Stimulated activated CD4-positive, alpha-beta T cell treated with anti-CD3 and anti-CD28 coated beads, Interleukin-2, amount 100 ng/mL, for 4 hours (primary cell): ENCODE data around the gene NANS.
"Not testable (repeated sequence)": the region's sequence is repeated elsewhere in the genome, so short reads cannot be mapped to it uniquely, and the experiment has no call there.

Experiments used
- DNase-seq: peaks from one replicate; pipeline ENCODE4 v3.0.0-alpha.2; 2020; ENCODE audit warnings: low read depth

Gene NANS

DNA sequence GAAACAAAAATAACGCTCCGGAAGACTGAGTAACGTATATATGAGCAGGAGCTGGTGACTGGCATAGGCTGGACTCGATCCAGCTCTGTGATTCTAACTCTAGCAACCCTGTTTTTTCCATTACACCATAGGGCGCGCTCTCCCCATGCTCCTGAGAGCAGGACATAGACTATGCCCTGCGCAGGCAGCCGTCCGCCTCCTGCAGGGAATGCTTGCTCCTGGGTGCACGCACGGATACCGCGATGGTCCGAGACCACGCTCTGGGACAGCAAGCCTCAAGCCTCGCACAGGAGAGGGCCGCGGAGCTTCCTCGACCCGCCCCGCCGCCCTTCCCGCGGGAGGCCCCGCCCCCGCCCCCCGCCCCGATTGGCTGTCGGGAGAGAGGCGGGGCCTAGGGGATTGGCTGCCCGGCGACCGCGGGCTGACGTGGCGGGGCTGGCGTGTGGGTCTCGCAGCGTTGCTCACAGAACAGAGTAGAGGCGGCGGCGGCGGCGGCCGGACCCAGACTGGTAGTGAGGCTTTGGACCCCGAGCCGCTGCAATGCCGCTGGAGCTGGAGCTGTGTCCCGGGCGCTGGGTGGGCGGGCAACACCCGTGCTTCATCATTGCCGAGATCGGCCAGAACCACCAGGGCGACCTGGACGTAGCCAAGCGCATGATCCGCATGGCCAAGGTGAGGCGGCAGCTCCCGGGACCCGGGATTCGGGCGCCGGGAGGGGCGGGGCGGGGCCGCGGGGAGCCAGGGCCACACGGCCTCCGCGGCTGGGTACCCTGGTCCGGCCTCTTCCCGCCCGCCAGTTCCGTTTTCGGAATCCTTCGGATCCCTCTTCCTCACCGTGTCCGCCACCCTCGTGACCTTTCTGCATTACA, at the start of gene NANS:
Gene NANS (plus strand): TSS at position 464 of the 869 bp plus-strand sequence. CDS start 77 bp downstream, at position 541.
- DNase-seq: peak; percentile 89

DNA sequence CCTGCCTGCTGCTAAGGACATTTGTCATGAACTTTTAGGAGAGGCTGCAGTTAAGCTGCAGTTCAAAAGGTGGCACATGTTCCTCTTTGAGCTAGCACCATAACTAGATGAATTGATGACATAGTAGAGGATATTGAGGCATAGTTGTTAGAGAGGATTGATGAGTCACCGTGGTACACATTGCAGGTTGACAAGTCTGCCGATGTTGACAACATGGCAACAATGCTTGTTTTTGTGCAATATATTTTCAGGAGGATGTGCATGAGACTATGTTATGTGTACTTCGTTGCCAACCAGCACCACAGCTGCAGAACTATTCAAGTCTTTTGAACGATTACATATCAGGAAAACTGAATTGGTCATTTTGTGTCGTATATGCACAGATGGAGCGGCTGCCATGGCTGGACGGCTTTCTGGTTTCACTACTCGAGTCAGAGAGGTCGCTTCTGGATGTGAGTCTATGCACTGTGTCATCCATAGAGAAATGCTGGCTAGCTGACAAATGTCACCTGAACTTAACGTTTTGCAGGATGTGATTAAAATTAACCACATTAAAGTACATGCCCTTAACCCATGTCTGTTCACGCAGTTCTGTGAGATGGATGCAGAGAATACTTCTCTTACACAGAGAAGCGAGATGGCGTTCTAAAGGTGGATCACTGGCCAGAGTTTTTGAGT, 49.1 kb upstream of the NANS start:
- no peak for DNase-seq

DNA sequence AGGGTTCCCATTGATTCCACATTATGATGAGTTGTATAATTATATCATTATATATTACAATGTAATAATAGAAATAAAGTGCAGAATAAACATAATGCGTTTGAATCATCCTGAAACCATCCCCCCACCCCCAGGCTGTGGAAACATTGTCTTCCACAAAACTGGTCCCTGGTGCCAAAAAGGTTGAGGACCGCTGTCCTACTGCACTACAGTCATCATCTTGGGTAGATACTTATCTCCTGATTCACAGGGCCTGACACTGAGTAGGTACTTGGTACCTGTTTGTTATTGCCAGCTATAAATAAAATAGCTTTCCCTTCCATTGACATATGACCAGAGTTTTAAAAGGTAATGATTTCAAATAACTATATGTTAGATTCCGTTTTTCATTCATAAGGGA, 47.8 kb upstream of the NANS start:
- DNase-seq: no peak

GRCh38 chr9:98009437-98009836, 47.1 kb upstream of the NANS start:
- DNase-seq: no peak

GRCh38 chr9:98009936-98010335, 46.6 kb upstream of the NANS start:
- no peak for DNase-seq

DNA sequence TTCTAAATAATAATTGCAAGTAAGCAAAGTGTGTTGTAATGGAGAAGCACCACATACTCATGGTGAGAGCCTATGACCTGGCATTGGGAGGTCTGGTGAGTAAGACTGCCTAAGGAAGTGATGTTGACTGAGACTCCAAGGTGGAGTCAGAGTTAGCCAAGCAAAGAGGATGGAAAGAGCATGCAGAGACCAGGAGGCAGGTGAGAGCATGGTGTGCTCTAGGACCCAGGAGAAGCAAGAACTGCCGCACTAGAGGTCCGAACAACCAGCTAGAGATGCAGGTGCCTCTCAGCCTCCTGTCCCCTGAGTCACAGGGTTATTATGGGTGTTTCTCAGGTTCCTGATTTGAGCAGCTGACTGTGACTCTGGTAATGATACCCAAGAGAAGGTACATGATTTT, 46.1 kb upstream of the NANS start:
- no peak for DNase-seq

GRCh38 chr9:98011122-98011521, 45.4 kb upstream of the NANS start:
- DNase-seq: no peak

DNA sequence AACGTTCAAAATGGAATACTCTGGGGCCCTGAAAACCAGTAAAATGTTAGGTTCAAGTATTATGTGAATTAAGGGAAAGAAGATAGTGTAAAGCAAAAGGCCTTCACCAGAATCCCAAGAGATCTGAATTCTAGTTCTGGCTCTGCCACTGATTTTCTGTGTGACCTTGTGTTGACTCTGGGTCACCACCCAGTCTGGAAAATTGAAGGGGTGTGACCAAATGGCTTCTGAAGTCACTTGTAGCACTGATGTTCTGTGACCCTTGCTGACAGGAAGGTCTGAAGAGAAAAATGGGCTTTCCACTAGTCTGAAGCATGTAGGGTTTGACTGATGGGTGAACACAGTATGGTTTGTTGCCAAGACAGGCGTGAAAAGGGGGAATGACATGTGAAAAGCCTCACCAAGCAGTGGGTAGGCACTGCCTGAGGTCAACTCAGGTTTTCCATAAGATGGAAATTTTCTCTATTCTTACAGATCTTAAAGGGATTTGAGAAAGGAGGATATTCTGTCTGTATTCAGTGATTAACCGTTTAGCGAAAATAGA, 40.3 kb upstream of the NANS start:
- no peak for DNase-seq

DNA sequence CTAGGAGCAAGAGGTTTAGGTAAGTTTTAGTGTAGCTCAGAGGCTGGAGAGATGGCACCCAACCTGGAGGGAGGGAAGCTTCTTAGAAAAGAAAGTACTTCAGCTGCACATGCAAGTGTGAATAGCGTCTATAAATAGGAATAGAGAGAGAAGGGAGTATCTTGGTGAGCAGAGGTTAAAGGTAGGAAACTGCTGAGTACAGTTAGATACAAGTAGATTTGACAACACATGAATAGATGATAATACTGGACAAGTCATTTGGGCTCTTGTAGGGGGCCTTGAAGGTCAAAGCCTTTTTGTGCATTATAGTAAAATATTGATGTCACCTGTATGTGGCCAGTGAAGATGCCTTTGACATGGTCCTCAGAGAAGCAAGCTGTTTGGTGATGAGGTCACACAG, 39.2 kb upstream of the NANS start:
- no peak for DNase-seq

GRCh38 chr9:98018347-98018746, 38.2 kb upstream of the NANS start:
- no peak for DNase-seq

DNA sequence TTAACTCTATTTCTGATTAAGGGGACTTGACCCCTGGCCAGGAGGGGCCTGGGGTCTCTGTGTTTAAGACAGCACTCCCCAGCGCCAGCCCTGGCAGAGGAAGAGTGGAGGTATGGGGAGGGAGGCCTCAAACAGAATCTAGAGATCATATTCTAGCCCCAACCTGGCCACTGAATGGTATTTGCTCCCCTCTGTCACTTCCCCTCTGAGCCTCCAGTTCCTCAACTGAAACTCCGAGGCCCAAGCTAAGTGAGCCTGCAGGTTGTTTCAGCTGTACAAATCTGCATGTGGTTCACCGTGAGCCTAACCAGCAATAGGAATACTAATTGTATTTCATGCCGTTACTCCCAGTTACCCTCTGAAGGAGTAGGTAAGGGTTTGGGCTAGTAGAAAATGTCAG, 37.4 kb upstream of the NANS start:
- DNase-seq: no peak

GRCh38 chr9:98019869-98020268, 36.7 kb upstream of the NANS start:
- not testable (repeated sequence) for DNase-seq

- DNase-seq: no peak
Observed at GRCh38 chr9:98020476-98021145, 35.9 kb upstream of the NANS start.

DNA sequence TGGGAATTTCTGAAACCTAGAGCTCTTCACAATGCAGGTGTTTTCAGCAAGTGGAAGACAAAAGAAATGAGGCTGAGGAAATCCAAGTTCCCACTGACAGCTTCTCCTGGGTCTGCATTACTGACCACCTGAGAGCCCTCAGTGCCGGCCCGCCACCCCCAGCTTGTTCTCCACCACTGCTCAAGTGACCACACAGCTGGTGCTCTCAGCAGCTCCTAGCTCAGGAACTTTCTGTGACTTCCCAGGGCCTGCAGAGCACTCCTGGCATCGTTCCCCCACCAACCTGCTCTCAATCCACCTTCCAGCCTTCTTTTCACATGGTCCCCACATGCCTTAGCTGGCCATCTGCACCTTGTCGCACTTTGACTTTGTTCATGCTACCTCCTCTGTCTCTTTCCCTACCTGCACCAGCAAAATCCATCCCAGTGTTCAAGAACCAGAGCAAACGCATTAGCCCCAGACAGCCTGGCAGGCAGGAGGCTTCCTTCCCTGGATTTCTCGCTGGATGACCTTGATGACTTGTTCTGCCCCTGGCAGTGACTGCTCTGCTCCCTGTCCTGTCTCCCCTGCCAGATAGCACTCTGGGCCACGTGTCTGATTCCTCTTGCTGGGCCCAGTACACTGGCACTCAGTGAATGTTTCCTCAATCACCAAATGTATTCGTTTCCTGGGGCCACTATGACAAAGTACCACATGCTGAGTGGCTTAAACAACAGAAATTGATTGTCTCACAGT, 35.1 kb upstream of the NANS start:
- DNase-seq: no peak

- DNase-seq: no peak
Observed at GRCh38 chr9:98022447-98022846, 34.1 kb upstream of the NANS start.

DNA sequence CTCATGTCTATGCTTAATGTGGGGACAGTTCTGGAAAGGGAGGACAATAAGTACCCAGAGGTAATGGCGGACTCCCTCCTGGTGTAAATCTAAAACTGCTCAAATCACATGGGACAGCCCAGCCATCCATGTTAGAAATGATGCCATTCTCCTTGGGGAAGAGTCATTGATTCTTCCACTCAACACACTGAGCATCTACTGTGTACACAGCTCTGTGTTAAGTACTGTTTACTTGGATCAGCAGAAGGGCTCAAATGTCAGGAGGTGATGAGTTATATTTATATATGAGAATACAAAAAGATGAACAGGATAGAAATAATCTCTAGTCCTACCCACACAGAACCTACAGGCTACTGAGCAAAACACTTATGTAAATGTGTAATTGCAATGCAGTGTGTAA, 31.8 kb upstream of the NANS start:
- no peak for DNase-seq

DNA sequence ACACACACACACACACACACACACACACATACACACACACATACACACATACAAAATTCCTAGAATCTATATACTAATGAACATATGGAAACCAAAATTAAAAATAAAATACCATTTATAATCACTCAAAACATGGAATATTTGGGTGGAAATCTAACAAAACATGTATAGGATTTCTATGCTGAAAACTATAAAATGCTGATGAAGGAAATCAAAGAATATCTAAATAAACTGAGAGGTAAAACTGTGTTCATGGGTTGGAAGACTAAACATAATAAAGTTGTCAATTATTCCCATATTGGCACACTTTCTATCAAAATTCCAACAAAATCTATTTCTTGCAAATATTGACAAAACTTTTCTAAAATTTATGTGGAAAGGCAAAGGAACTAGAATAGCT, 25.4 kb upstream of the NANS start:
- DNase-seq: no peak

DNA sequence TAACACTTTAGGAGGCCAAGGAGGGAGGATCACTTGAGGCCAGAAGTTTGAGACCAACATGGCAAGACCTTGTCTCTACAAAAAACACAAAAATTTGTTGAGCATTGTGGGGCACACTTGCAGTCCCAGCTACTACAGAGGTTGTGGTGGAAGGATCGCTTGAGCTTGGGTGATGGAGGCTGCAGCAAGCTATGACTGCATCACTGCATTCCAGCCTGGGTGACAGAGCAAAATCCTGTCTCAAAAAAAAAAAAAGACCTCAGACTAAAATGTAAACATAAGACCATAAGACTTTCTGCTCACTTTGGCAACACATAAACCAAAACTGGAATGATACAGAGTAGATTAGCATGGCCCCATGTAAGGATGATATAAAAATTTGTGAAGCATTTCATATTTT, 24.6 kb upstream of the NANS start:
- DNase-seq: no peak

DNA sequence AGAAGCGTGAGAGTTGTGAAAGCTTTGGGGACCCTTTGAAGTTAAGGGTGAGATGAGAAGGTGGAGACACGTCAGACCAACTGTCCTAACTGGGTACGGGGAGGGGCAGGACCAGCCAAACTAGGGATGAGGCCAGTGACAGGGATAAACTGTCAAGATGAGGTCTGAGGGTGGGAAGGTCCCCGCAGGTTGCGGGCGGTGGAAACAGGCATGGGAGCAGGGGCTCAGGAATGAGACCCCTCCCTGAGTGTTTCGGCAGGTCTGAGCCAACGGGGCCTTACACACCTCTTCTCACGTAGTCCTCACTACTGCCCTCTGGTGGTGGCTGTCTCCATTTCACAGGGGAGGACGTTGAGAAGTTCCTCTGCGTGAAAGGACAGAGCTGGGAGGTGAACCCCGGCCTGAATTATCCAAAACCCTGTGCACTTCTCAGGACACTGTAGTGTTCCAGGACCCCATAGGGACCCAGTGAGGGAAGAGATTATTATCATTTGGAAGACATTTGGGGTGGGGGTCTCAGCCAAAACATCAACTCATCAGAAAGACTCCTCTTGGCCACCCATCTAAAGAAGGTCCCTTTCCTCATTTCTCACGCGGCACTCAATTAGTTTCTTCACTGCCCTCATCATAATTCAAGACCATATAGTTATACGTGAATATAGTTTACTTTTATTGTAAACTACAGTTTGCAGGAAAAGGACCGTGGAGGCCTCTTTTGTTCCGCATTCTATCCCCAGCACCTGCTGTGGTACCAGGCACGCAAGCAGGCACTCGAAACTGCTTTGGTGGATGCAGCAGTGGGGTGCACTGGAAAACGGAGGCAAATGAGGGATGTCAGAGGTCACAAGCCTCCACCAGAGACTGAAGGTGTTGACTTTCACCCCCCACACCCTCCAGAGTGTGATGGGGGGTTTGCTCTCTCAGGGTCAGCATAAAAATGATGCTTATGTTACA, 21.7 kb upstream of the NANS start:
- DNase-seq: peak; percentile 87

DNA sequence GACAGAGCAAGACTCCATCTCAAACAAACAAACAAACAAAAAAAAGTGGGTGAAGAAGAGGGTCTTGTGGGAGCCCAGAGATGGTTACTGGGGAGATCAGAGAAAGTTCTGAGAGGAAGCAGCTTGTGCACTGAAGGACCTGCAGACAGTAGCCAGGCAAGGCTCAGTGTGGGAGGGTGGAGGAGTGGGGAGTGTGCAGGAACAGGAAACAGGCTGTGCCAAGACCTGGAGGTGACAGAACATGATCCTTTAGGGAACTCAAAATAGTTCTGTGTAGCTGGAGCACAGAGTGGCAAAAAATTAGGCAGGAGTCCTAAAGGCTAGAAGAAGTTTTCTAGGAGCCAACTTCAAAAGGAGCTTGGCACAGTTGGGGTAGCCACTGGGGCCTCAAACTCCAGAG, 19.2 kb upstream of the NANS start:
- DNase-seq: no peak

DNA sequence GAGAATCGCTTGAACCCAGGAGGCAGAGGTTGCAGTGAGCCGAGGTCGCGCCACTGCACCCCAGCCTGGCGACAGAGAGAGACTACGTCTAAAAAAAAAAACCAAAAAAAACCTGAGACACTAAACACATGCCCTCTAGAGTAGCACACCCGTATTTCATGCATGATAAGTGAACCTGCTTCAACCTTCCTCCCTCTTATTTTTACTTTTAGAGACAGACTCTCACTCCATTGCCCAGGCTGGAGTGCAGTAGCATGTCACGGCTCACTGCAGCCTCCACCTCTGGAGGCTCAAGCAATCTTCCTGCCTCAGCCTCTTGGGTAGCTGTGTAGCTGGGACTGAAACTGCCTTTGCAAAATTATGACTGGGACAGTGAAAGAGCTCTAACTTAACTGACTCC, 17.6 kb upstream of the NANS start:
- no peak for DNase-seq
